Heart left ventricle (tissue), 13 donors: Measurements from ENCODE around the gene PPIL1.

ENCODE experiments used
- POLR2A ChIP-seq, 2 donors: fragments of 450-650 bp; IDR thresholded peaks; one replicate each; pipeline ENCODE4 v1.6.1; 2017; ENCODE audit warnings: antibody characterized with exemption in 2 of 2, mild to moderate bottlenecking in 2 of 2, moderate library complexity in 2 of 2
- TF ChIP-seq, protein P1 (sequence below), 12 donors: fragments of 200-600 bp; sonication (generic) in 4 of 12; IDR thresholded peaks; one replicate each; pipeline versions ENCODE4 v1.5.0 to v1.8.0; 2018 to 2022; ENCODE audit warnings: antibody characterized with exemption in 12 of 12, mild to moderate bottlenecking in 5 of 12
- donor health status: ischemic (EF 13 %, LVEDD 7.1; RV severe dilation, severe dysfunction).
- donor health status: DM: no; HTN: yes; CAD: no.
- donor health status: DM: no; HTN: no; CAD: no.
- donor health status: ischemic (EF 25% LVEDD 6.9; RV normal size, moderate dysfunction).
- donor health status: ischemic (EF 25% LVEDD 5.7; RV mildly dilated, moderate dysfunction).
- donor health status: ischemic (EF 35%, LVEDD 5.7; RV mildly dilated, moderate dysfunction).
- donor health status: nonischemic (EF 11% LVEDD 7.7; RV severe dilation, severe dysfunction).
- donor health status: DM: yes; HTN: yes; CAD: no.
- donor health status: PGD.
- donor health status: ischemic (EF 29% LVEDD 5.4; RV normal size, mild dysfunction).
- donor health status: nonischemic (EF 23%, LVEDD 6.1; RV moderate dilation, normal function).

DNA sequence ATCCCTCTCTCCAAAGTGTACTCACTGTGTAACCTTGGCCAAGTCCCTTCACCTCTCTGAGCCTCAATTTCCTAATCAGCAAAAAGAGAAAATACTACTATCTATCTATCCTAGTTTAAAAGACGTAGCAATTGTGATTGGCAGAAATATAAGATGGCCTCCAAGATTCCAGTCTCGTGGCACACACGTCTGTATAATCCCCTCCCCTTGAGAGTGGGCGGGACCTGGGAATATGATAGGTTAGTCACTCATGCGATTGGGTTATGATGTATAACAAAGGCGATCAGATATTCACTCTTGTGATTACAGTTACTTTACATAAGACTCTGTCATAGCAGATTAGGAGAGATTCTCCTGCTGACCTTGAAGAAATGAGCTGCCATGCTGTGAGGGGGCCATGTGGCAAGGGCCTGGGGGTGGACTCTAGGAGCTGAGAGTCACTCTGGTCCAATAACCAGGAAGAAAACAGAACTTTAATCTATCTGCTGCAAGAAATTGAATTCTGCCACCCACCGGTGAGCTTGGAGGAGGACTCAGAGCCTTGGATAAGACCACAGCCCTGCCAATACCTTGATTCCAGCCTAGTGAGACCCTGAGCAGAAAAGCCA, 41.3 kb downstream of the PPIL1 start:
- TF ChIP-seq, protein P1, sequence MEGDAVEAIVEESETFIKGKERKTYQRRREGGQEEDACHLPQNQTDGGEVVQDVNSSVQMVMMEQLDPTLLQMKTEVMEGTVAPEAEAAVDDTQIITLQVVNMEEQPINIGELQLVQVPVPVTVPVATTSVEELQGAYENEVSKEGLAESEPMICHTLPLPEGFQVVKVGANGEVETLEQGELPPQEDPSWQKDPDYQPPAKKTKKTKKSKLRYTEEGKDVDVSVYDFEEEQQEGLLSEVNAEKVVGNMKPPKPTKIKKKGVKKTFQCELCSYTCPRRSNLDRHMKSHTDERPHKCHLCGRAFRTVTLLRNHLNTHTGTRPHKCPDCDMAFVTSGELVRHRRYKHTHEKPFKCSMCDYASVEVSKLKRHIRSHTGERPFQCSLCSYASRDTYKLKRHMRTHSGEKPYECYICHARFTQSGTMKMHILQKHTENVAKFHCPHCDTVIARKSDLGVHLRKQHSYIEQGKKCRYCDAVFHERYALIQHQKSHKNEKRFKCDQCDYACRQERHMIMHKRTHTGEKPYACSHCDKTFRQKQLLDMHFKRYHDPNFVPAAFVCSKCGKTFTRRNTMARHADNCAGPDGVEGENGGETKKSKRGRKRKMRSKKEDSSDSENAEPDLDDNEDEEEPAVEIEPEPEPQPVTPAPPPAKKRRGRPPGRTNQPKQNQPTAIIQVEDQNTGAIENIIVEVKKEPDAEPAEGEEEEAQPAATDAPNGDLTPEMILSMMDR (IDR thresholded peaks at IDR 0.05), result no peak
- no peak for TF ChIP-seq POLR2A (IDR thresholded peaks at IDR 0.05)
